DMS 273 treated with DMSO at 0.1 percent for 48 hours (cell line): ENCODE measurements around the gene EIF3D.
"Not testable (repeated sequence)": the region's sequence is repeated elsewhere in the genome, so short reads cannot be mapped to it uniquely, and the experiment has no call there.

Experiments used
- DNase-seq: peaks from one replicate; lab custom pipeline; 2025; lab: John Stamatoyannopoulos, UW

EIF3D gene

DNA sequence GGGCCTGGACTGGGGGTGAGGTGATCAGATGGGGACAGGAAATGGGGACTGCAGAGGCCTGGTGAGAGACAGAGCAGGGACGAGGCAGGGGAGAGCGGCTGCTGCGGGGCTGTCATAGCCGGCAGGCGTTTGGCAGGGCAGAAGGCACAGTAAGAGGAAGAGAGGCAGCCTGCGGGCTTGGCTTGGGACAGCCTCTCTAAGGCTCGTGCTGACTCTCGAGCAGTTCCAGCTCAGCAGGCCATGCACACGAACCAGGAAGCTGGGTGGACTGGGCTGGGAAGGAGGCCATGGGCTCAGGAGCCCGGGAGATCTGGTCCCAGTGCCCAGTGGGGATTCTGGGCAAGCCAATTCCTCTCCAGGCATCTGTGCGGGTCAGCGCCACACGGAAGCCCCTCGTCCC lies 19.6 kb upstream of the EIF3D start:
- no peak for DNase-seq

DNA sequence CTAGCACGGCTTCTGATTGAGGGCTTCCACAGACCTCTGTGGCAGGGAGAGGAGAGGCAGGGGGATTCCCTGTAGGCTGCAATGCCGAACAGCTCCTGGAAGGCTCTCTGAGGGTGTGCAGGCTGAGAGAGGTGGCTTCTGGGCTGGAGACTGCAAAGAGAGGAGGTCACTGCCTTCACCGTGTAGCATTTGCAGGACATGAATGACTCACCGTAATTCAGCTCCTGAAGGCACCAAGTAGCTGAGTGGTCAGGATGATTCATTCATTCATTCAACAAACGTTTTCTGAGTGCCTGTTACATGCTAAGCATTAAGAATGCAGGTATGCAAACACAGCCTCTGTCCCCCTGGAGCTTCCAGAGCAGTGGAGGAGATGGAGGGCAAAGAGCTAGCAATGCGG lies 18.0 kb upstream of the EIF3D start:
- DNase-seq, result no peak

DNA sequence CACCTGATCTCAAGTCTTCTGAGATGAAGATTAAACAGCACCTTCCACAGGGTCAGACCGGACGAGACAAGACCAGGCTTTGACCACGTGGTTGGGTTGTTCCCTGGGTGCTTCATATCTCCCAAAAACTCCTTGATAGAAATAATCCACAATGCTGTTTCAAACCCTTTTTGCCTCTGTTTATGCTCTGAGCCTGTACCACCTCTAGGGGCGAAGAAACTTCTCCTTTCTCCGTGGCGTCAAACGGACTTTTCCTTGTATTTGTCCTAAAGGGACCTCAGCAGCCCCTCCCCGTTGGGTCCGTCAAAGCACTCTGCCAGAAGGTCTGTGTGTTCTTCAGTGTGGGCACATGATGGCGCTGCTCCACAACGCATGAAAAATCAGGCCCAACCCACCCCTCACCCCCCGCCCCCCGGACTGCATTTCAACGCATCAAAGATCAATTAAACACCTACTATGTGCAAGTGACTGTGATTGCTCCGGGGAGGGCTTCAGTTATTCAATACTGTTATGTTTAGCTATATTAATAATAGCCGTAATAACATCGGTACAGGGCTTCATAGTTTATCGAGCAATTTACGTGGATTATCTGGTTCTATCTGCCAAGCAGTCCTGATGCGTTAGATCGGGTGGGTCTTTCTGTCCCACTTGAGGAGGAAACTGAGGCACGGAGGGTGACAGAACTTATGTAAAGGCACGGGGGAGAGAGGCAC lies 17.3 kb upstream of the EIF3D start:
- DNase-seq, result peak; percentile 40

DNA sequence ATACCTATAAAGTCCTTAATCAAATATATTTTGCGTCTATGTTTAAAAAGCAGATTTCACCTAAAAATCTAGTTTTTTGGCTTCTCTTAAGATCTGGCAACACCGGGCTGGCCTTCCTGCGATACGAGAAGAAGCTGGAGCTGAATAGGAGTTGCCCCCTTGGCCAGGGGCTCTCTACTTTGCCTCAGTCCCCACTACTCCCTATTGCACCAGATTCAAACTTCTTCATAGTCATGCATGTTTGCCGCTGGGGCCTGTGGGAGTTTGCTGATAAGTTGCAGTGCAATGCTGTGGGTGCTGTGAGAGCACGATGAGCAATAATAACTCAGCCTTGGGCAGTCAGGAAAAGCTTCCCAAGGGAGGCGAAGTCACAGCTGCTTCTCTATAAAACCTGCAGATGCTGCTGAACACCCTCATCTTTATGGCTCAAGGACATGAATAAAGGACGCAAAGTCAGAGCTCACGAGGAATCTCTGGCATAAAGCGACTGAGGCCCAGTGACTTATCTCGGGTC lies 15.2 kb upstream of the EIF3D start:
- no peak for DNase-seq

DNA sequence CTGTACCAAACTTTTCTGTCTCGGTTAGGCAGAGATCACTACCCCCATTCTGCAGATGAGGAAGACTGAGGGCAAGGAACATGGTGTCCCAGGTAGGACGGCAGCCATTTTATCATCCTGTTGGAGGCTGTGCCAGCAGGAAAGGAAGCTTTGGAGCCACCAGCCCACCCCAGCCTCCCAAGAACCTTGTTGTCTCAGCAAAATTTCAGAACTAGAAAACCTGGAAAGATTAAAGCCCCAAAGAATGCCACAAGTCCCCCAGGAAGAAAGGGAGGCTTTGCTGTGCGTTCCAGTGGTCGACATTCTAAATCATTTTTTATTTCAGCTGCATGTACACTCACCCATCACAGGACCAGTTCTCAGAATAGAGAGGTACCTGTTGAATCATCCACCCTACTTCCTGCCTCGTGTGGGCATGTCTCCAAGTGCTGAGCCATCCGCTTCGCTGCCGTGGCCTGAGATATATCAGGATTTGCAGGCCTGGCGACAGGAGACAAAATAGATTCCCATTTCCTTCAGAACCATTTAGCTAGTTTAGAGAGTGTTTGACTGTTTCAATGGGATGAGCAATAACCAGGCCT lies 13.0 kb upstream of the EIF3D start:
- DNase-seq, result no peak

DNA sequence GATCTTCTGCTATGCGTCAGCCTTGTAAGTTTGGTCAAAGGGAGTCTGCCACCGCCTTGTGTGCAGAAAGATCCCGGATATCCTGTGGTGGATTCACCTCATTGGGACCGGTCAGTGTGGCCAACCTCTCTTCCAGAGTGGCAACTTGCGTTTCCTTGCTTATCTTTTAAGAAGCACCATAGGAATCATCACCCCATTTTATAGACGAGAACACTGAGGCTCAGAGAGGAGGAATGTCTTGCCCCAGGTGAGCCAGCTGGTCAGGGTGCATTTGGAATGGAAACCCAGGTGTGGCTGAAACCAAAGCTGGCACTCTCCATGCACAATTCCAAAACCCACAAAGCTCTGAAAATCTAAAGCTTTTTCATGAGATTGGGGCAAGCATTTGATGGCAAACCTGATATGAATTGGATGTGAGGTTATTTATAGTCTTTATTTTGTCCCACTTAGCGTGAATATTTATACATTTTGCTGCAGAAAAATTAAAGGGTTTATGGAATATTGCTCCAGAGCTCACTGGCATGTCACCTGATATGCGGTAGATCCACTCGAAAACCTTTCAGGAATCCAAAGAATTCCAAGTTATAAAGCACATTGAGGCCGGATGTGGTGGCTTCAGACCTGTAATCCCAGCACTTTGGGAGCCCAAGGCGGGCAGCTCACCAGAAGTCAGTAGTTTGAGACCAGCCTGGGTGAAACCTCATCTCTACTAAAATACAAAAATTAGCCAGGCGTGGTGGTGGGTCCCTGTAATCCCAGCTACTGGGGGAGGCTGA lies 12.1 kb upstream of the EIF3D start:
- DNase-seq, result no peak

DNA sequence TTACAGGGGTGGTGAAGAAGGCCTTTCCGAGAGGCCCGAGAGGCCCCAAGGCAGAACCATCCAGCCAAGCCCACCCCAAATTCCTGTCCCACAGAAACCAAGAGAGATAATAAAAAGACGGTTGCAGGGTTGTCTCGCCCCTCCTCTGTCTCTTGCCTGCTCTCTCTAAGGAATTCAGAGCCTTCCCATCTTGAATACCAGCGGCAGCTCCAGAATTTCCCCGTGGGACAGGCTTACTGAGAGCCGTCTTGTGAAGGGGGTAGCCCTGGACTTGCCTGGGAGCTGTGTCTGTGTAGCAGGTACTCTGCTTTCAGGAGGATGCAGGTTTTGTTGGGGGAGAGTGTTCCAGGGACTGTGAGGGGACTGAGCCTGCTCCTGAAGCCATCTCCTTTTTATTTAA lies 9.6 kb upstream of the EIF3D start:
- no peak for DNase-seq

DNA sequence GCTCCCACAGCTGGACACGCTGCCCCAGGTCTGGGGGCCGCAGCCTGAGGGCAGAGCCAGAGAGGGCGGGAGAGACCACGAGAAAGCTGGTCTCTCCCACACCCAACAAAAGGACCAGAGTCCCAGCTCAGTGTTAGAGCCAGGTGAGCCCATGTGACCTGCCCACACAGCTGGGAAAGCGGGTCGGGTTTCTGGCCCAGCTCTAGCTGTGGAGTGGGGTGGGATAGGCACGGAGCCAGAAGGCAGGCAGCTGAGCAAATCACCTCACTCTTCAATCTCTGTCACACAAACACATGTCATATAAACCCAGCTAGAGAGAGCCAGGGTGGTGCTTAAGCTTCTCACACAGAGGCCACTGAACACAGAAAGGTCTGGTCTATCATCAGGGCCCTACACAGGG lies 7.8 kb upstream of the EIF3D start:
- no peak for DNase-seq

DNA sequence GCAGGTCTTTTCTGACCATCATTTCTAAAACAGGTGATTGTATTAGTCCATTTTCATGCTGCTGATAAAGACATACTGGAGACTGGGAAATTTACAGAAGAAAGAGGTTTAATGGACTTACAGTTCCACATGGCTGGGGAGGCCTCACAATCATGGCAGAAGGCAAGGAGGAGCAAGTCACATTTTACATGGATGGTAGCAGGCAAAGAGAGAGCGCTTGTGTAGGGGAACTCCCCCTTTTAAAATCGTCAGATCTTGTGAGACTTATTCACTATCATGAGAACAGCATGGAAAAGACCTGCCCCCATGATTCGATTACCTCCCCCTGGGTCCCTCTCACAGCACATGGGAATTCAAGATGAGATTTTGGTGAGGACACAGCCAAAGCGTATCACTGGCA lies 4.4 kb upstream of the EIF3D start:
- DNase-seq, result not testable (repeated sequence)

DNA sequence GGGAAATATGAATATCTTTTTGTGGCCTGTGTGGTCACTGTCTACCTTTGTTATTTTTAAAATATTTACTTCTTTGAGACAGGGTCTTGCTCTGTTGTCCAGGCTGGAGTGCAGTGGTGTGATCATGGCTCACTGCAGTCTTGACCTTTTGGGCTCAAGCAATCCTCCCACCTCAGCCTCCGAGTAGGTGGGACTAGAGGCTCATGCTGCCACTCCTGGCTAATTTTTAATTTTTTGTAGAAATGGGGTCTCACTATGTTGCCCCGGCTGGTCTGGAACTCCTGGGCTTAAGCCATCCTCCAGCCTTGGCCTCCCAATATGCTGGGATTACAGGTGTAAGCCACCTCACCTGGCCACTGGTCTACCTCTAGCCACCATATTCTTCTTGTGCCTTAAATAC lies 3.5 kb upstream of the EIF3D start:
- no peak for DNase-seq

DNA sequence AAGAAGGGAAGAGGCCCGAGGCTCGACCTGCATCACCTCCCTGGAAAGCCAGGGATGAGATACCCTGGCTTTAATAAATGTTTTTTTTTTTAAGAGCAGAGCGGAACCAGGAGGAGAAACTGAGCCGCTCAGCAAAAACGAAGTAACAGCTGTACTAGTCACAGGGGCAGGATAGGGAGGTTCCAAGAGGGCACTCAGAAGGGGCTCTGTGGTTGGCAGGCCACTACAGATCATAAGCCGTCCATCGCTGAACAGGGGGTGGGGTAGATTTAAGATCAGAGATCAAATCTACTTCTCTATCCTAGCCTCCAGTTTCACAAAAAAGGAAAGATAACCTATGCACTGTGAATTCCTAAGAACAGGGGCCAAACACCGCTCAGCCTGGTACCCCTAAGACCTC lies 625 bp downstream of the EIF3D start:
- no peak for DNase-seq

DNA sequence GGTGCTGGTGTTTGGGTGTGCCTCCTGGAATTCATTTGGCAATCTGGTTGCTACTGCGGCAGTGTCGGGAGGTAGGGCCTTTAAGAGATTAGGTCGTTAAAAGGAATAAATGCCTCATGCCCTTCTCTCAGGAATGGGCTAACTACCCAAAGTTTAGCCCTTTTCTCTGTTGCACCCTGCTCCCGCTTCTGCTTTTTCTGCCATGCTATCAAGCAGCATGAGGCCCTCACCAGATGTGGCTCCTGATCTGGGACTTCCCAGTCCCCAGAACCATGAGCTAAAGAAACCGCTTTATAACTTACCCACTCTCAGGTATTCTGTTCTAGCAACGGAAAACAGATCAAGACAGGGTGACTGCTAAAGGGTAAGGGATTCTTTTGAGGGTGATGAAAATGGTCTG lies 6.3 kb downstream of the EIF3D start:
- DNase-seq, result no peak

DNA sequence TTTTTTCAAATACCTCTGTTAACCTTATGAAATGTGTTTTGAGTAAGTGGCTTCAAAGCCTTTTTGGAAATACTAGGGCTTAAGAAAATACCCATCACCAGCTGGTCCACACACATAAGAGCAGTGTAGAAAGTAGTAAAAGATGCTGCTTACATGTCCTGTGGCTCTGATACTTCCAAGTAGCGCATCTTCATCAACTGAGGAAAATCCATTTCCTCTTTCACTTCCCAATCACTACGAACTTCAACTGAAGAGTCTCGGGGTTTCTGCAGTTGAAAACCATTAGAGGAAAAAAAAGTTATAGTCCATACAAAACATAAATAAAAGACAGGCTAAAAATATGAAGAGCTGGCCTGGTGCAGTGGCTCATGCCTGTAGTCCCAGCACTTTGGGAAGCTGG lies 8.5 kb downstream of the EIF3D start:
- no peak for DNase-seq

DNA sequence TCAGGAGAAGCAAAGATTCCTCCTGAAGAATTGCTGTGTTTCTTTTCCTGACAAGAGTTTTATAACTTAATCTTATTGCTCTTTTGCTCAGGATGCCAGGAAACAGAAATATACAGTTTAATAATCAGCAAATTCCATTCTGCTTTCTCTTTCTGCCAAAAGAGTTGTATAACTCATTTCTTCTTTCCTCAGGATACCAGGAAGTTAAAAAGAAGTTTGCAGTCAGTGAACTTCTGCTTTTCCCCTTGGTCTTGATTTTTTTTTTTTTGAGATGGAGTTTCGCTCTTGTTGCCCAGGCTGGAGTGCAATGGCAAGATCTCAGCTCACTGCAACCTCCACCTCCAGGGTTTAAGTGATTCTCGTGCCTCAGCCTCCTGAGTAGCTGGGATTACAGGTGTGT lies 9.1 kb downstream of the EIF3D start:
- DNase-seq, result not testable (repeated sequence)

DNA sequence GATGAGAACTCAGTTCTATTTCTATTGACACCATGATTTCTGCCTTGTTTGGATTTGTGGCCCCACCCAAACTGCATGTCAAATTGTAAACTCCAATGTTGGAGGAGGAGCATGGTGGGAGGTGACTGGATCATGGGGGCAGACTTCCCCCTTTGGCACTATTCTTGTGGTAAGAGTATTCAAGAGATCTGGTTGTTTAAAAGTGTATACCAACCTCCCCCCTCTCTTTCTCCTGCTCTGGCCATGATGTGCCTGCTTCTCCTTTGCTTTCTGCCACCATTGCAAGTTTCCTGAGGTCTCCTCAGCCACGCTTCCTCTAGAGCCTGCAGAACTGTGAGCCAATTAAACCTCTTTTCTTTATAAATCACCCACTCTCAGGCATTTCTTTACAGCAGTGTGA lies 14.2 kb downstream of the EIF3D start:
- no peak for DNase-seq

DNA sequence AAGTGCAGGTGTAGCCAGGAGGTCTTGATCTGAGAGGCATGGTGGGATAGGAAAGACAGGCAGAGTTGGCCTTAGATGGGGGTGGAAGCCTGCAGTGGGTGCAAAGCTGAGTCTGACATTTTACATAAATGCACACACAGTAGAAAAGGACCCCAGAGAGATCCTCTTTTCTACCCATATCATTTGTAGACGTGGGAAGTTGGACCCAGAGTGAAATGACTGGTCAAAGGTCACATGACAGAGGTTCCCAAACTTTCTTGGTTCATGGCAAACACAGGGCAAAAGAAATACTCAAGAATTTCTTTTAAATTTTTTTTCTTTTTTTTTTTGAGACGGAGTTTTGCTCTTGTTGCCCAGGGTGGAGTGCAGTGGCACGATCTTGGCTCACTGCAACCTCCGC lies 16.0 kb downstream of the EIF3D start:
- no peak for DNase-seq

DNA sequence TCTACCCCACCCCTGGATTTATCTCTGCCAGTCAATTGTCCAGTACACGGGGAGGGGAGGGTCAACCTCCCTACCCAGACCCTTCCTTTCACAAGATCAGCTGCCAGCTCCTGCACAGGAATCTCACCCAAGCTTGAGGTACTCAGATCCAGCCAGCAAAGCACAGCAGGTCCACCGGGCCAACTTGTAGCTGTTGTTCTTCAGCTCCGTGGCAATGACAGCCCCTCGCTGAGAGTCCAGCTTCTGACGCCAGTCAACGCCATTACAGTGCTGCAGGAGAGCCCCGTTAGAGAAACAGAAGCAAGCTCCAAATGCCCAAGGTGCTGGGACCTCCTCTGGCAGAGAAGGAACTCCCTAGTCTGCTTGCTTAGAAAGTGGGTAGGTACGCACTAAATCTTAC lies 16.6 kb downstream of the EIF3D start:
- no peak for DNase-seq

DNA sequence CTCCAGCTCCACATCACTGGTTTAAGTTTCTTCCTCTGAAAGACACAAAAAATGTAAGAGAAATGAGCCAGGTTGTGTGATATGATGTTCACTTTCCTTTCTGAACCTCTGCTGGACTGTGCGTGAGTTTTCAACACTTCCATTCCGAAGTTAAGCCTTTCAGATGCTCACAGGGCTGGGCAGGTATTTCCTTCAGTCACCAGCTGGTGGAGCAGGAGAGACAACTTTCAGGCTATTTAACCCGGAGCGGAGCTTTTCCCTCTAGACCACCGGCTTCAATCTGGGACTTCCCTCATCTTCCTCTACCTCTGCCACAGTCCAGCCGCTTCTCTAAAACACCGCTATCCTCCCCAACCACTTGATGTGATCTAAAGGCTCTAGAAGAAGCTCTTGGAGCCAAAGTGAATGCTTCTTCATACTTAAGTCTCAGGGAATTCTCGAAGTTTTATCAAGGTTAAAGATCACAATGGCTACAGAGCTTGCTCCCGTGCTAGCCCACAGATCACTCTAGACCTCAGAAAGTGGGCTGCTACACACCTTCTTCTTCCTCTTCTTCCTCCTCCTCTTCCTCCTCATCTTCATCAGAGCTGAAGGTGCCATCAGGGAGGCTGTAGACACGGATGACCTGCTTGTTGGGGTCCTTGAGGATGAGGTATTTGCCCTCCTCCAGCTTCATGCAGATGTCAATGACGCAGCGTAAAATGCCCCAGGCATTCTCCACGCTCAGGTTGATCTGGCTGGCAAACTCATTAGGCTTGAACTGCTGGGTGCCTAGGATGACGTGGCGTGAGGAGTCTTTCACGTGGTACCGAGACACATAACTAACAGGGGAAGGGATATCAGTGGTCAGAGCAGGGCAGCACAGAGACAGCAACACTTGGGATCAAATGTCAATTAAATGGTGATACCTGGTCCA lies 17.7 kb downstream of the EIF3D start:
- peak; percentile 12 for DNase-seq

DNA sequence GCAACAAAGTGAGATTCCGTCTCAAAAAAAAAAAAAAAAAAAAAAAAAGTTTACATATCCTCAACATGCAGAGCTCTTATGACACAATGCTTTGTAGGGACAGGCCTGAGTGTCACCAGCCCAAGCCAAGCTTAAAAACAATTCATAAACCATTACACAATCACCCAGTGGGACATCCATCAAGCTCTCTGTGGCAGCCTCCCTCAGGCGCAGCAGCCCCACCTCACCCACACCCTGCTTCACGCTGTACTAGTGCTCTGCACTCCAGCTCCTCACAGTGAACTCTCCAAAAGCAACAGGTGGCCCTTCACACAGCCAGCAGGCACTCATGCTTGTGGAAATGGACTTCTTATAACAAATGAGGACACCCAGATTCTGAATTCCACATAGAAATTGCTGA lies 18.6 kb downstream of the EIF3D start:
- no peak for DNase-seq

DNA sequence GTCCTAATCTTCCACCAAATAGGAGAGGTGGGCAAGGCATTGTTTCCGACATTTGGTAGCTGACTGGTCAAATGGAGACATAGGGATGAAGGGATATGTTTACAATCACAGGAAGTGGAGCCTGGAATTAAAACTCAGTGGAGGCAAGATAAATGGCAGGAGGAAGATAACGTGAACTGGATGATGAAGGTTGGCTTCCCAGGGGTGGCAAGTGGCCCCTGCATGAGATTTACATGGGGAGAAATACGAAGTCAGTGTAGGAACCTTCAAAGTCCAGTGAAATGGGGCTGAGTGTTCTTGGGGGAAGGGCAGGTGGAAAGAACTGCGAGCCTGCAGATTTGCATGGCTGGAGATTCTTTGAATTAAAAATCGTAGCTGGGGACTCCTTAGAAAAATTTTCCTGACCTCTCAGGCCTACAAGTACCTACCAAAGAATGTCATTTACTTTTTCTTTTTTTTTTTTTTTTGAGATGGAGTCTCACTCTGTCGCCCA lies 21.4 kb downstream of the EIF3D start:
- no peak for DNase-seq

DNA sequence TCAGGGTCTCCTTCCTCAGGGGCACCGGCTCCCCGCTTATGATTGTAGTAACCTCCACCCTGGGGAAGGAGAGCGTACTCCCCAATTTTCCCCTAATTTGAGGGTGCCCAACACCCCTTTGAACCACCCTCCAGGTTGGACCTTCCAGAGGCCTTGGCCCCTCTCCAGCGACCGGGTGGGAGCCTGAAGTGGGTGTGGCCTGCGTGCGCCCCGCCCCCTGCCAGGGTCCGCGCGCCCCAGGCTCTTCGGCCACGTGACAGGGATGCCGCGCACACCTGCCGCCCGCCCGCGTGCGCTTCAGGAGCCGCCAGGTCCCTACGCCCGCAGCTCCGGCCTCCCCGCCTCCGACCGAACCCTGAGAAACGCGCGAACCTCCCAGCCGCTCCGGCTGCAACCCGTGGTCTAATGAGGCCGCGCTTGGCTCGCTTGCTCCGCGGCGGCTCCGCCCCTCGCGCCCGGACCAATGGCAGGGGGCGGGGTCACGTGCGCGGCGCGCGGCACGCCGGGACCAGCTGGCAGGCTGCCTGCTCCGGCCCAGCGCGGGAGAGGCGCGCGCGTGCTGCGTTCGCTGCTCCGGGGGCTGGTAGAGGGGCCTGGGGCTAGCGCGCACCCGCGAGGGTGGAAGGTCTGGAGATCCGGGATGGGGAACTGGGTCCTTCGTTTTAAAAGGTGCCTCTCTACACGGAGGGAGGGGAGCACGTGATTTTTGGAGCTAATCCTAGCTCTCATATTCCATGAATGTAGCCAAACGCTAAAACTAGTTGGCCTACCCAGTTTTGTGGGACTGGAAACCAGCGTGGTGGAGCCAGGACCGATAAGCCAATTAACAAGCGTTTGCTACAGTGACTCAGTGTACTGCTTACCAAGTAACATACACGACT lies 22.1 kb downstream of the EIF3D start, which contains the start of gene FOXRED2:
TSS of gene FOXRED2 (minus strand) at position 404 of the 881 bp plus-strand sequence. CDS start 618 bp downstream, outside the sequence.
- DNase-seq, result peak; percentile 8
